Measurements from ENCODE around the gene DYDC2.

DNA sequence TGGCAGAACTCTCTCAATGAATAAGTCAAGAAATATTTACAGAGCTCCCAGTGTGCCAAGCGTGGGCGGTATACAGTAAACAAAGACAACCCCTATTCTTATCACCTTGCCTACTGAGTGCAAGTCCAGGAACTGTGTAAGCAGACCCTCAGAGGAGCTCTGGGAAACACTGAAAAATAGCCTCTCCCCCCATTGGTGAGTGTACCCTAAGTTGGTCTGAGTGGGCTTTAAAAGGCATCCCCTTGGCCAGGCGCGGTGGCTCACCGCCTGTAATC is 1.2 kb downstream of the DYDC2 start:
- TF ChIP-seq POLR2A (IDR thresholded peaks at IDR 0.05; ENCODE audit: low read depth, low read length) (no peak), POLR2AphosphoS5 (IDR thresholded peaks at IDR 0.05; ENCODE audit: low read depth, low read length) (no peak), TAF1 (IDR thresholded peaks at IDR 0.05; ENCODE audit: borderline replicate concordance, low read depth, low read length) (no peak)

All from GM12892 (cell line).